ENCODE data around the gene GAGE10. TPM values are rescaled to one million over a fixed set of nuclear protein-coding genes. Genes with fewer than 3 reads are reported as not detected.
"Not testable (repeated sequence)": the region's sequence is repeated elsewhere in the genome, so short reads cannot be mapped to it uniquely, and the experiment has no call there.

Gene GAGE10
- total and polyA plus RNA-seq, 2 of the 4 experiments (the other 2 are of a cell fraction) = not detected

DNA sequence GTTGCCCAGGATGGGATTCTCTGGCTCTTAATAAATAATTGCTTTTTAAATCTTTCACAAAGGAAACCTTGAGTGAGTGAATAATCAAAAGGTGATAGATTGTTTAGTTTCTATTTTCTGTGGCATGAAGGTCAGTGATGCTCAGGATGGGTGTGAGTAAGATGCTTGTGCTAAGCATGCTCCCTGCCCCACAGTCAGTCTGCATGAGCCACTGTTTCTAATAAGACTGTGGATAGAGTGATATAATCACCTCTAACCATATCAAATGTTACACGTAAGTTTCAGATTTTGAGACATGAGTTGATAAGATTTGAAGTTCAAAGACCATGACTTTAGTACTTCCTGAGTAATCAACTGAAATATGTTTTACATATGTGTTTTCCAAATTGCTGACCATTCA is 2.7 kb upstream of the GAGE10 start:
- no TSS peak for BruUV-seq (replicated peaks)
- H2AK5ac ChIP-seq (ENCODE audit: low read depth, low read length) = no peak overlapping the region
- no peak overlapping the region for H3K14ac ChIP-seq (replicated peaks; ENCODE audit: low read depth, low read length)
- dilution Hi-C loops (cut with HindIII; ENCODE audit: low sequenced_read_pairs, unreplicated experiment) = no loop called here
- ATAC-seq (ENCODE audit: low read depth) (no peak), DNase-seq (no peak)
- no peak overlapping the region for H3K56ac ChIP-seq (ENCODE audit: extremely low read depth, insufficient read depth, low read length)
- ChIA-PET CTCF (no interaction called here), POLR2A (ENCODE audit: unreplicated experiment) (no interaction called here)
- no CpG with 5 or more reads among the region's 1 CpG for WGBS, 2 experiments (ENCODE audit: extremely low coverage in 2 of 2, insufficient read length in 1 of 2)
- no peak overlapping the region for H3K4me3 ChIP-seq (ENCODE audit: insufficient read depth, low read depth, low read length)
- peaks cover 4% of the 10 kb centered on the region; the same call in 1 of the 2 replicates for H3K27me3 ChIP-seq (ENCODE audit: control insufficient read depth, insufficient read depth, low read length)
- H3K9ac ChIP-seq (ENCODE audit: low read depth, low read length) = no peak overlapping the region
- H3K79me1 ChIP-seq (ENCODE audit: low read depth in 1 of 2, low read length in 2 of 2) = no peaks in the 10 kb centered on the region
- H4K20me1 ChIP-seq (ENCODE audit: insufficient read depth, low read length) = no peaks in the 10 kb centered on the region
- H3K27ac ChIP-seq (ENCODE audit: insufficient read depth, low read length) = no peak overlapping the region
- H3K36me3 ChIP-seq (ENCODE audit: control insufficient read depth, insufficient read depth, low read length) = no peaks in the 10 kb centered on the region
- H3K9me3 ChIP-seq (ENCODE audit: control insufficient read depth, insufficient read depth, low read length) = no peaks in the 10 kb centered on the region
- in situ Hi-C loops (cut with MboI; ENCODE audit: low sequenced_read_pairs) = no loop called here
- no peak overlapping the region for H2AK9ac ChIP-seq (replicated peaks; ENCODE audit: low read depth, low read length, poor library complexity)
- no peak overlapping the region for H4K91ac ChIP-seq (ENCODE audit: insufficient read depth, low read depth, low read length)
- H2AFZ ChIP-seq (replicated peaks; ENCODE audit: low read length, poor library complexity) = no peak overlapping the region
- H3K4ac ChIP-seq (ENCODE audit: low read depth, low read length) = no peak overlapping the region
- H4K8ac ChIP-seq (ENCODE audit: low read depth in 2 of 2, low read length in 2 of 2) = no peak overlapping the region
- no peaks in the 10 kb centered on the region for H3K9me1 ChIP-seq (ENCODE audit: insufficient read depth, low read length)
- TF ChIP-seq RCOR1 (IDR thresholded peaks at IDR 0.05; ENCODE audit: insufficient replicate concordance, low read length) (no peak), CHD1 (IDR thresholded peaks at IDR 0.05; ENCODE audit: low read depth, low read length) (no peak), RFX5 (IDR thresholded peaks at IDR 0.05; ENCODE audit: low read depth, low read length) (no peak), MAFK (IDR thresholded peaks at IDR 0.05; ENCODE audit: low read depth, low read length) (0 out of 2 replicates have a peak, but pooled peaks have one; percentile 12), BHLHE40 (IDR thresholded peaks at IDR 0.05; ENCODE audit: low read depth, low read length) (no peak), FOS (IDR thresholded peaks at IDR 0.05; ENCODE audit: low read depth, low read length) (no peak), MXI1 (IDR thresholded peaks at IDR 0.05; ENCODE audit: borderline replicate concordance, low read depth, low read length) (no peak)
- TF ChIP-seq, protein P1, sequence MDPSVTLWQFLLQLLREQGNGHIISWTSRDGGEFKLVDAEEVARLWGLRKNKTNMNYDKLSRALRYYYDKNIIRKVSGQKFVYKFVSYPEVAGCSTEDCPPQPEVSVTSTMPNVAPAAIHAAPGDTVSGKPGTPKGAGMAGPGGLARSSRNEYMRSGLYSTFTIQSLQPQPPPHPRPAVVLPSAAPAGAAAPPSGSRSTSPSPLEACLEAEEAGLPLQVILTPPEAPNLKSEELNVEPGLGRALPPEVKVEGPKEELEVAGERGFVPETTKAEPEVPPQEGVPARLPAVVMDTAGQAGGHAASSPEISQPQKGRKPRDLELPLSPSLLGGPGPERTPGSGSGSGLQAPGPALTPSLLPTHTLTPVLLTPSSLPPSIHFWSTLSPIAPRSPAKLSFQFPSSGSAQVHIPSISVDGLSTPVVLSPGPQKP (IDR thresholded peaks at IDR 0.05; ENCODE audit: borderline replicate concordance, low read depth, low read length) = no peak
- no peak overlapping the region for H2BK120ac ChIP-seq (ENCODE audit: low read depth, low read length)
- no peak overlapping the region for H3K23ac ChIP-seq (ENCODE audit: low read depth, low read length)
- no peak overlapping the region for H3K18ac ChIP-seq (ENCODE audit: low read depth, low read length)
- H2BK5ac ChIP-seq (ENCODE audit: low read depth, low read length, poor library complexity, severe bottlenecking) = no peak overlapping the region
- no peak overlapping the region for H2BK20ac ChIP-seq (ENCODE audit: low read depth, low read length)
- H3K4me2 ChIP-seq (ENCODE audit: low read depth, low read length) = no peak overlapping the region
- no peak overlapping the region for H4K5ac ChIP-seq (ENCODE audit: low read depth, low read length)
- H2BK15ac ChIP-seq (ENCODE audit: low read depth, low read length) = no peak overlapping the region
- intact Hi-C loops (cut with micrococcal nuclease) = no loop called here
- no peaks in the 10 kb centered on the region for H3K4me1 ChIP-seq (ENCODE audit: control insufficient read depth, insufficient read depth, low read length)

DNA sequence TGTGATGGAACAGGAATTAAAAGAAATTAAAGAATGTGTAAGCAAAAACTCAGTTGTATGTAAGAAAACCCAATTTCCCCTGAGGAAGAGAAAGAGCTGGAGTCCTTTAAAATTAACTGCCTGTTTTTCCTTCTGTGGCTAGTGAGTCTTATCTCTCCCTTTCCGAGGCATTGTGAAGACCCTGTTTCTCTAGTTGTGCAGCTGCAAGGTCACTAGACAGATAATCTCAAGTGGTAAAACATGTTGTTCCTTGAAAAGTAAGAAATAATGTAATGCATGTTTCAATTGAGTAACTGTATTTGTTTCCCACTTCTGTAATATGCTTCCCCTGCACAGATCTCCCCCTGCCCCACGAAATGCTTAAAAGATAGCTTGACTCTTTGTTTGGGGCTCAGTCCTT is 4.3 kb downstream of the GAGE10 start:
- H3K27ac ChIP-seq (ENCODE audit: insufficient read depth, low read length); H2AK9ac ChIP-seq (replicated peaks; ENCODE audit: low read depth, low read length, poor library complexity); H3K4me1 ChIP-seq (ENCODE audit: control insufficient read depth, insufficient read depth, low read length); H3K4ac ChIP-seq (ENCODE audit: low read depth, low read length); H3K27me3 ChIP-seq (ENCODE audit: control insufficient read depth, insufficient read depth, low read length); H4K20me1 ChIP-seq (ENCODE audit: insufficient read depth, low read length); H3K18ac ChIP-seq (ENCODE audit: low read depth, low read length); H3K4me2 ChIP-seq (ENCODE audit: low read depth, low read length); H3K36me3 ChIP-seq (ENCODE audit: control insufficient read depth, insufficient read depth, low read length); H4K8ac ChIP-seq (ENCODE audit: low read depth in 2 of 2, low read length in 2 of 2); H3K56ac ChIP-seq (ENCODE audit: extremely low read depth, insufficient read depth, low read length); dilution Hi-C loops (cut with HindIII; ENCODE audit: low sequenced_read_pairs, unreplicated experiment); H3K14ac ChIP-seq (replicated peaks; ENCODE audit: low read depth, low read length); H3K9me3 ChIP-seq (ENCODE audit: control insufficient read depth, insufficient read depth, low read length); H2AFZ ChIP-seq (replicated peaks; ENCODE audit: low read length, poor library complexity); H2BK20ac ChIP-seq (ENCODE audit: low read depth, low read length); H3K9me1 ChIP-seq (ENCODE audit: insufficient read depth, low read length); POLR2A ChIA-PET (ENCODE audit: unreplicated experiment); DNase-seq; H3K79me1 ChIP-seq (ENCODE audit: low read depth in 1 of 2, low read length in 2 of 2); H3K4me3 ChIP-seq (ENCODE audit: insufficient read depth, low read depth, low read length); intact Hi-C loops (cut with micrococcal nuclease); H4K91ac ChIP-seq (ENCODE audit: insufficient read depth, low read depth, low read length); H2AK5ac ChIP-seq (ENCODE audit: low read depth, low read length); H2BK5ac ChIP-seq (ENCODE audit: low read depth, low read length, poor library complexity, severe bottlenecking); BruUV-seq (replicated peaks); ATAC-seq (ENCODE audit: low read depth); H2BK120ac ChIP-seq (ENCODE audit: low read depth, low read length); in situ Hi-C loops (cut with MboI; ENCODE audit: low sequenced_read_pairs); H3K23ac ChIP-seq (ENCODE audit: low read depth, low read length); CTCF ChIA-PET; H3K9ac ChIP-seq (ENCODE audit: low read depth, low read length); H4K5ac ChIP-seq (ENCODE audit: low read depth, low read length); H2BK15ac ChIP-seq (ENCODE audit: low read depth, low read length): not testable (repeated sequence)
- WGBS, 2 experiments (ENCODE audit: extremely low coverage in 2 of 2, insufficient read length in 1 of 2) = no CpG with 5 or more reads among the region's 2 CpGs

All from IMR-90 (cell line).